GM10266 (cell line): ENCODE data around the gene KRTAP10-2.

ENCODE experiments used
- DNase-seq: peaks from one replicate; pipeline ENCODE4 v3.0.0; 2012; ENCODE audit errors: extremely low spot score
- TF ChIP-seq, protein P1 (sequence below): IDR thresholded peaks from 2 replicates; pipeline ENCODE4 v1.5.1; 2012; ENCODE audit warnings: mild to moderate bottlenecking, low read depth; ENCODE audit not compliant: control insufficient read depth, insufficient read depth; ENCODE audit errors: missing control alignments

KRTAP10-2 gene

DNA sequence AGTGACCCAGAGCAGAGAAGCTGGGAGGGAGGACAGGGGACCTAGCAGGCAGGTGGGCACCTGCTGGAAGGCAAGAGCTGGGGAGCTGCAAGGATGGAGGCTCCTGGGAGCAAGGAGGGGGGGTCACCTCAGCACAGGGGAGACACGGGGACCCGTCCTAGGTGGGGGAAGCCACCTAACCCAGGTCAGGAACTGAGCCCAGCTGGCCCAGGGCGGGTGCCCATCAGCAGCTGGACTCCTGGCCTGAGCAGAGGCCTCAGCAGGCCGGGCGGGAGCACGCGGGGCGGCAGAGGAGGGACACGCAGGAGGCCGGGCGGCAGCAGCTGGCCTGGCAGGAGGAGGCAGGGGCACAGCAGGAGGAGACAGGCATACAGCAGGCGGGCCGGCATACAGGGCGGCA is 12.3 kb downstream of the KRTAP10-2 start:
- TF ChIP-seq, protein P1, sequence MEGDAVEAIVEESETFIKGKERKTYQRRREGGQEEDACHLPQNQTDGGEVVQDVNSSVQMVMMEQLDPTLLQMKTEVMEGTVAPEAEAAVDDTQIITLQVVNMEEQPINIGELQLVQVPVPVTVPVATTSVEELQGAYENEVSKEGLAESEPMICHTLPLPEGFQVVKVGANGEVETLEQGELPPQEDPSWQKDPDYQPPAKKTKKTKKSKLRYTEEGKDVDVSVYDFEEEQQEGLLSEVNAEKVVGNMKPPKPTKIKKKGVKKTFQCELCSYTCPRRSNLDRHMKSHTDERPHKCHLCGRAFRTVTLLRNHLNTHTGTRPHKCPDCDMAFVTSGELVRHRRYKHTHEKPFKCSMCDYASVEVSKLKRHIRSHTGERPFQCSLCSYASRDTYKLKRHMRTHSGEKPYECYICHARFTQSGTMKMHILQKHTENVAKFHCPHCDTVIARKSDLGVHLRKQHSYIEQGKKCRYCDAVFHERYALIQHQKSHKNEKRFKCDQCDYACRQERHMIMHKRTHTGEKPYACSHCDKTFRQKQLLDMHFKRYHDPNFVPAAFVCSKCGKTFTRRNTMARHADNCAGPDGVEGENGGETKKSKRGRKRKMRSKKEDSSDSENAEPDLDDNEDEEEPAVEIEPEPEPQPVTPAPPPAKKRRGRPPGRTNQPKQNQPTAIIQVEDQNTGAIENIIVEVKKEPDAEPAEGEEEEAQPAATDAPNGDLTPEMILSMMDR = no peak
- no peak for DNase-seq

DNA sequence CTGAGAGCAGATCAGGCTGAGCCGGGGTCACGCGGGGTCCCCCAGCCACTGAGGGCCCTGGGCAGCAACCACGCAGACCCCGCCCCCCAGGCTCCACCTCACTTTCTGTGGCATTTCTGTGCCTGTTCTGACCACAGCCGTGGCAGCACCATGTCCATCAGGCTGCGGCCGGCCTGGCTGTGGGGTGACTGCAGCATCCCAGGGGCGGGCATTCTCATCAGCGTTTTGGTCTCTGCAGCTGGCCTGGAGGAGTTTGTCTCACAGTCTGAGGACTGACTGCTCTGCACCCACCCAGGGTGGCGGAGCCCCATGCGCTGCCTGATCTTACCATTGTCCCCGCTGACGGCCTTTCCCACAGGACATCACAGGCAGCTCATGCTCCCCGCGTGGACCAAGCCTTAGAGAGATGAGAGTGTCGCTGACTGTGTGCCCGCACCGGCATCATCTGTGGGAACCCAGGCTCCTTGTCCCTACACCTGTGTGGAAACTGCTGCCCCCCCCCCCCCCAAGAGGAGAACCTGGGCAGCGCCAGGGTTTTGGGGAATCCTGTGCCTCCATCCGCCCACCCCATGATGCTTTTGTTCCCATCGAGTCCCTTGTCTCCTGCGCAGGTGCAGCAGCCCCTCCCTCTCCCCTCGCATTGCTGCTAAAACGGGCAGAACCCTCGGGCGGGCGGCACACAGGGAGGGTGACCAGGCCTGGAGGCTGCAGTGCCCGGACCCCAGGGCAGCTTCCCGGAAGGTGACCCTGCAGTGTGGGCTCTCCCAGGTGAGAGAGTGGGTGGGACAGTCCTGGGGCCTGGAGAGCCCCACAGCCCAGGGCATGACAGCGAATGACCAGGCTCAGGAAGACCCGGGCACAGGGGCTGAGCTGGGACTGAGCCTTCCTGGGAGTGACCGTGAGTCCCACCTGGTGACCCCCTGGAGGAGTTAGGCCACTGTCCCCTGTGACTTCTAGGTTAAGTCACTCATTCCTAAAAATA is 13.1 kb downstream of the KRTAP10-2 start:
- TF ChIP-seq, protein P1 = no peak
- DNase-seq = no peak

DNA sequence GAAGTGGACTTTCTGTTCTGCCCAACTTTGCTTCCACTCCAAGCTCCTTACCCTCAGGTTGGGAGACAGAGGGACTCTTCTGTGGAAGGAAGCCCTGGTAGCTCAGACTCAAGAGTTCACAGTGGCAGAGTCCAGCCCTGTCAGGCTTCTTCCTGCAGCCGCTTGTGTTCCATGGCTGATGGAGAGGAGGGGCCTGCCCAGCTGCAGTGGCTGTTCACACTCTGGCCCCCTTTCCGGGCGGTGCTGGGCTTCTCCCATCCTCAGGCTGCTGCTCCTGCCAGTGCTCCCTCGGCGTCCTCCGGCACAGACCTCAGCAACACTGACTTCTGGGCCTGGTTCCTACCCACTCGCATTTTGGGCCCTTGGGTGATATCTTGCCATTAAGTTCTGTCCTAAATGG is 15.3 kb downstream of the KRTAP10-2 start:
- TF ChIP-seq, protein P1 = no peak

DNA sequence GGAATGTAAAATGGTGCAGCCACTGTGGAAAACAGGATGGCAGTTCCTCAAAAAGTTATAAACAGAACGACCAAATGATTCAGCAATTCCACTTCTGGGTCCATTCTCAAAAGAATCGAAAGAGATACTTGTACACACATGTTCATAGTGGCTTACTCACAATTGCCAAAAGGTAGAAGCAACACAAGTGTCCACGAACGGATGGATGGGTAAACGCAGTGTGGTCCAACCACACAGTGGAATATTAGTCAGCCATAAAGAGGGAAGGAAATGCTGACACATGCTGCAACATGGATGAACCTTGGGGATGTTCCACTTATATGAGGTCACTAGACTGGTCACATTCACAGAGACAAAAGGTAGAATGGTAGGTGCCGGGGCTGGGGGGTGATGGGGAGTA is 16.6 kb downstream of the KRTAP10-2 start:
- TF ChIP-seq, protein P1 = no peak
- no peak for DNase-seq

More for the DNA sequence above, 15.3 kb downstream of the KRTAP10-2 start:
- no peak for DNase-seq

DNA sequence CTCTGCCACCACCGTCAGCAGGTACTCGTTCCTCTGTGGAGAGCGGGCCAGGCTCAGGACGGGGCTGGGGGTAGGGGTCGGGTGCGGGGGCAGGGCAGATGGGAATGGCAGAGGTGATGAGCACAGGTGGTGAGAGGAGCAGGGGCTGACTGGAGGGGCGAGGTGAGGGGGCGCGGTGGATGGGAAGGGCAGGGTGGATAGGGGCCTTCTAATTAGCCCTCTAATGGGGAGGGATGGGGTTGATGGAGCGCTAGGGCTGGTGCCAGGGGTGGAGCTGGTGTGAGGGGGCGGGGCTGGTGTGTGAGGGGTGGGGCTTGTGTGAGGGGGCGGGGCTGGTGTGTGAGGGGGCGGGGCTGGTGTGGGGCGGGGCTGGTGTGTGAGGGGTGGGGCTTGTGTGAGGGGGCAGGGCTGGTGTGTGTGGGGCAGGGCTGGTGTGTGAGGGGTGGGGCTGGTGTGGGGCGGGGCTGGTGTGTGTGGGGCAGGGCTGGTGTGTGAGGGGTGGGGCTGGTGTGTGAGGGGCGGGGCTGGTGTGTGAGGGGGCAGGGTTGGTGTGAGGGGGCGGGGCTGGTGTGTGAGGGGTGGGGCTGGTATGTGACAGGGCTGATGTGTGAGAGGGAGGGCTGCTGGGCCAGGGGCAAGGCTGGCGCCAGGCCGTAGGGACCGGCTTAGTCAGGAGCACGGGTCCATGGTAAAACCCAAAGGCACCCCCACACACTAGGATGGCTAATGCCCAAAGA is 17.2 kb downstream of the KRTAP10-2 start:
- TF ChIP-seq, protein P1 = no peak
- no peak for DNase-seq

DNA sequence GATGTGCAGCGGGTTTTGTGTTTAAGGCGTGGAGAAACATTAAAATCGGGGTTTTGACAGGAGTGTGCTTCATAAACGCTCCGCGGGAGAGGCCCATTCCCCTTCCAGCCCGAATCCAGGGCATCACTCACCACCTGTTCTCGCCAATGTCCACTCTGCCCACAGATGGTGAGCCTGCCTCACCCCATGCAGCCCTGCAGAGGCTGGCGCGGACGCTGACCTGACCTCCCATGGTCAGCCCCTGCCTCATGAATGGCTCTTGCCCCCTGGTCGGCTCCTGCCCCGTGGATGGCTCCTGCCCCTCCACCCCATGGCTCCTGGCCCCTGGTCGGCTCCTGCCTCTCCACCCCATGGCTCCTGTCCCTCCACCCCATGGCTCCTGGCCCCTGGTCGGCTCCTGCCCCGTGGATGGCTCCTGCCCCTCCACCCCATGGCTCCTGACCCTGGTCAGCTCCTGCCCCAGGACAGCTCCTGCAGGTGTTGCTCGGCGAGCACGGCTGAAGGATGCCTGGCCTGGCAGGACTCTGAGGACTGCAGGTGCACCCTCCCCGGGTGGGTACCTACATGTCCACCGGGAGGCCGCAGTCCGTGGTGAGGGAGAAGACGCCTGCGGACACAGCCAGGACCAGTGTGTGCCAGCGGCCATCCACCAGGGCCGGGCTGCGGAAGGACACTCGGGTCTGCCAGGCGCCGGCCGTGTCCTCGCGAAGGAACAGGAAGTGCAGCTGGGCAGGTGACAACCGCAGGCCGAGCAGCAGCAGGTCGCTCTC is 18.0 kb downstream of the KRTAP10-2 start:
- DNase-seq = no peak
- TF ChIP-seq, protein P1 = no peak
